WTC11 (cell line): ENCODE data around the gene DLG5.
A peak's percentile ranks its signal among the peaks of the same experiment; 100 is the strongest.

Source experiments
- ATF1 ChIP-seq: sonication (generic); formaldehyde crosslinking; IDR thresholded peaks from 2 replicates; pipeline ENCODE4 v1.8.1; 2023; ENCODE audit warnings: mild to moderate bottlenecking, moderate library complexity, missing genetic modification reagents
- CTCF ChIP-seq: fragments of 200-600 bp; IDR thresholded peaks from 2 replicates; pipeline ENCODE4 v1.8.0; 2022; ENCODE audit warnings: antibody characterized with exemption
- ELF4 ChIP-seq: sonication (generic); formaldehyde crosslinking; IDR thresholded peaks from 2 replicates; pipeline ENCODE4 v1.8.1; 2022; ENCODE audit warnings: low read depth, mild to moderate bottlenecking, moderate library complexity, missing genetic modification reagents
- JUN ChIP-seq: sonication (generic); formaldehyde crosslinking; IDR thresholded peaks from 2 replicates; pipeline ENCODE4 v1.8.0; 2023; ENCODE audit warnings: mild to moderate bottlenecking, missing genetic modification reagents
- NR3C1 ChIP-seq: sonication (generic); formaldehyde crosslinking; conservative IDR thresholded peaks from 2 replicates; pipeline ENCODE4 v1.8.1; 2023; ENCODE audit warnings: low read depth, mild to moderate bottlenecking, missing genetic modification reagents
- USF1 ChIP-seq: sonication (generic); formaldehyde crosslinking; IDR thresholded peaks from 2 replicates; pipeline ENCODE4 v1.8.0; 2022; ENCODE audit warnings: mild to moderate bottlenecking, missing genetic modification reagents
- ZNF232 ChIP-seq: sonication (generic); formaldehyde crosslinking; IDR thresholded peaks from 2 replicates; pipeline ENCODE4 v1.8.0; 2022; ENCODE audit warnings: mild to moderate bottlenecking, missing genetic modification reagents
- TF ChIP-seq, protein P1 (sequence below): sonication (generic); formaldehyde crosslinking; IDR thresholded peaks from 2 replicates; pipeline ENCODE4 v1.8.1; 2023; ENCODE audit warnings: mild to moderate bottlenecking, missing genetic modification reagents
- TF ChIP-seq, protein P2 (sequence below): sonication (generic); formaldehyde crosslinking; IDR thresholded peaks from 2 replicates; pipeline ENCODE4 v1.8.1; 2023; ENCODE audit warnings: mild to moderate bottlenecking, missing genetic modification reagents, moderate library complexity
- TF ChIP-seq, protein P3 (sequence below): fragments of 250-450 bp; sonication (Bioruptor Pico); IDR thresholded peaks from 2 replicates; pipeline ENCODE4 v2.1.2; 2022; ENCODE audit warnings: mild to moderate bottlenecking, moderate library complexity

- TF ChIP-seq CTCF, result no peak
- TF ChIP-seq, protein P1, sequence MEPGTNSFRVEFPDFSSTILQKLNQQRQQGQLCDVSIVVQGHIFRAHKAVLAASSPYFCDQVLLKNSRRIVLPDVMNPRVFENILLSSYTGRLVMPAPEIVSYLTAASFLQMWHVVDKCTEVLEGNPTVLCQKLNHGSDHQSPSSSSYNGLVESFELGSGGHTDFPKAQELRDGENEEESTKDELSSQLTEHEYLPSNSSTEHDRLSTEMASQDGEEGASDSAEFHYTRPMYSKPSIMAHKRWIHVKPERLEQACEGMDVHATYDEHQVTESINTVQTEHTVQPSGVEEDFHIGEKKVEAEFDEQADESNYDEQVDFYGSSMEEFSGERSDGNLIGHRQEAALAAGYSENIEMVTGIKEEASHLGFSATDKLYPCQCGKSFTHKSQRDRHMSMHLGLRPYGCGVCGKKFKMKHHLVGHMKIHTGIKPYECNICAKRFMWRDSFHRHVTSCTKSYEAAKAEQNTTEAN (CRISPR knock-in tag), result no peak
- no peak for TF ChIP-seq ELF4 (CRISPR knock-in tag)
- no peak for TF ChIP-seq ATF1 (CRISPR knock-in tag)
- TF ChIP-seq, protein P2, sequence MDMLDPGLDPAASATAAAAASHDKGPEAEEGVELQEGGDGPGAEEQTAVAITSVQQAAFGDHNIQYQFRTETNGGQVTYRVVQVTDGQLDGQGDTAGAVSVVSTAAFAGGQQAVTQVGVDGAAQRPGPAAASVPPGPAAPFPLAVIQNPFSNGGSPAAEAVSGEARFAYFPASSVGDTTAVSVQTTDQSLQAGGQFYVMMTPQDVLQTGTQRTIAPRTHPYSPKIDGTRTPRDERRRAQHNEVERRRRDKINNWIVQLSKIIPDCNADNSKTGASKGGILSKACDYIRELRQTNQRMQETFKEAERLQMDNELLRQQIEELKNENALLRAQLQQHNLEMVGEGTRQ (CRISPR knock-in tag), result no peak
- no peak for TF ChIP-seq JUN (CRISPR knock-in tag)
- no peak for TF ChIP-seq USF1
- TF ChIP-seq NR3C1 (CRISPR knock-in tag), result no peak
- TF ChIP-seq, protein P3, sequence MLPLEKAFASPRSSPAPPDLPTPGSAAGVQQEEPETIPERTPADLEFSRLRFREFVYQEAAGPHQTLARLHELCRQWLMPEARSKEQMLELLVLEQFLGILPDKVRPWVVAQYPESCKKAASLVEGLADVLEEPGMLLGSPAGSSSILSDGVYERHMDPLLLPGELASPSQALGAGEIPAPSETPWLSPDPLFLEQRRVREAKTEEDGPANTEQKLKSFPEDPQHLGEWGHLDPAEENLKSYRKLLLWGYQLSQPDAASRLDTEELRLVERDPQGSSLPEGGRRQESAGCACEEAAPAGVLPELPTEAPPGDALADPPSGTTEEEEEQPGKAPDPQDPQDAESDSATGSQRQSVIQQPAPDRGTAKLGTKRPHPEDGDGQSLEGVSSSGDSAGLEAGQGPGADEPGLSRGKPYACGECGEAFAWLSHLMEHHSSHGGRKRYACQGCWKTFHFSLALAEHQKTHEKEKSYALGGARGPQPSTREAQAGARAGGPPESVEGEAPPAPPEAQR (CRISPR knock-in tag), result no peak
- 0 out of 2 replicates have a peak, but pooled peaks have one; percentile 22 for TF ChIP-seq ZNF232 (CRISPR knock-in tag)
Observed at GRCh38 chr10:77949167-77949566, 22.6 kb upstream of the DLG5 start.
